Ishikawa (cell line): ENCODE measurements around the gene CATSPERB.

Source experiments
- CEBPB ChIP-seq: IDR thresholded peaks from 2 replicates; pipeline ENCODE4 v1.6.1; 2012
- EGR1 ChIP-seq: IDR thresholded peaks from 2 replicates; pipeline ENCODE4 v1.6.1; 2012
- EP300 ChIP-seq: IDR thresholded peaks from 2 replicates; pipeline ENCODE4 v1.6.1; 2012; ENCODE audit warnings: borderline replicate concordance
- MAX ChIP-seq: IDR thresholded peaks from 2 replicates; pipeline ENCODE4 v1.6.1; 2012
- RAD21 ChIP-seq: IDR thresholded peaks from 2 replicates; pipeline ENCODE4 v1.6.1; 2012; ENCODE audit warnings: low read depth
- TAF1 ChIP-seq: IDR thresholded peaks from 2 replicates; pipeline ENCODE4 v1.6.1; 2012; ENCODE audit warnings: low read depth, mild to moderate bottlenecking
- TCF12 ChIP-seq: IDR thresholded peaks from 2 replicates; pipeline ENCODE4 v1.6.1; 2012; ENCODE audit warnings: low read depth
- TEAD4 ChIP-seq: IDR thresholded peaks from 2 replicates; pipeline ENCODE4 v1.6.1; 2012
- YY1 ChIP-seq: IDR thresholded peaks from 2 replicates; pipeline ENCODE4 v1.6.1; 2012; ENCODE audit warnings: low read depth
- ZBTB7A ChIP-seq: IDR thresholded peaks from 2 replicates; pipeline ENCODE4 v1.6.1; 2012; ENCODE audit warnings: low read depth
- TF ChIP-seq, protein P1 (sequence below): IDR thresholded peaks from 2 replicates; pipeline ENCODE4 v1.6.1; 2012

DNA sequence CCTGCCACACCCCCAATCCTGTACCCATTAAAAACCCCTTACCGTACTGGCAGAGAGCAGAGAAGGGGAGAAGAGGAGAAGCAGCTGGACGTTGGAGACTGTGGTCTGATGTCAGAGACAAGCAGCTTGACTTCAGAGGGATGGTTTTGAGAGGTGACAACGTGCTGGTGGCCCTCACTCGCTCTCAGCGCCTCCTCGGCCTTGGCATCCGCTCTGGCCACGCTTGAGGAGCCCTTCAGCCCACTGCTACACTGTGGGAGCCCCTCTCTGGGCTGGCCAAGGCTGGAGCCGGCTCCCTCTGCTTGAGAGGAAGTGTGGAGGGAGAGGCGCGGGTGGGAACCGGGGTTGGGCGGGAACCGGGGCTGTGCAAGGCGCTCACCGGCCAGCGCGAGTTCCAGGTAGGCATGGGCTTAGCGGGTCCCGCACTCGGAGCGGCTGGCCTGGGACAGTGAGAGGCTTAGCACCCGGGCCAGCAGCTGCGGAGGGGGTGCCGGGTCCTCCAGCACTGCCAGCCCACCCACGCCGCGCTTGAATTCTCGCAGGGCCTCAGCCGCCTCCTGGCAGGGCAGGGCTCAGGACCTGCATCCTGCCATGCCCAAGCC lies 154.2 kb downstream of the CATSPERB start:
- TF ChIP-seq TCF12, result no peak
- no peak for TF ChIP-seq TEAD4
- TF ChIP-seq MAX, result no peak
- TF ChIP-seq EP300, result no peak
- TF ChIP-seq YY1, result no peak
- no peak for TF ChIP-seq RAD21
- no peak for TF ChIP-seq EGR1
- TF ChIP-seq, protein P1, sequence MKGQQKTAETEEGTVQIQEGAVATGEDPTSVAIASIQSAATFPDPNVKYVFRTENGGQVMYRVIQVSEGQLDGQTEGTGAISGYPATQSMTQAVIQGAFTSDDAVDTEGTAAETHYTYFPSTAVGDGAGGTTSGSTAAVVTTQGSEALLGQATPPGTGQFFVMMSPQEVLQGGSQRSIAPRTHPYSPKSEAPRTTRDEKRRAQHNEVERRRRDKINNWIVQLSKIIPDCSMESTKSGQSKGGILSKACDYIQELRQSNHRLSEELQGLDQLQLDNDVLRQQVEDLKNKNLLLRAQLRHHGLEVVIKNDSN, result no peak
- TF ChIP-seq CEBPB, result no peak
- no peak for TF ChIP-seq ZBTB7A
- no peak for TF ChIP-seq TAF1
